ENCODE data around the gene EZH2. TPM values are rescaled to one million over a fixed set of nuclear protein-coding genes. Genes with fewer than 3 reads are reported as not detected.

EZH2 gene
- polyA plus RNA-seq, 1 of the 3 experiments (the other 2 are of a cell fraction): 30.6 TPM

DNA sequence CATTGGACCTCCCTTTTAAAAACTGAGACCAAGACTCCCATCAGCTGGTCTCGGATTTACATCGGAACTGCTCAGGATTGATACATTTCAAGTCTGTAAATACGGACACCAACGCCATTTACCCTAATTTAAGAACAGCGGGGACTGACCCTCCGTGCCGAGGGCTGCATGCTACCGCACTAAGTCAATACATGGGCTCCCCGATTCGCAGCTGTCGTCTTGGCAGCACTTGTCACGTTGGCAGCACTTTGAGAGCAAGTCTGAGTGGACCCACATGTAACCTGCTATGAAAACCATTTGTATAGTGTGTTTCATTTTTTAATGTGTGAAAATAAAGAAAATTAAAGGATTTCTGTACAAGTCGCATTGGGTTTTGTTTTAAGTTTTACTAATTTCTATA lies 83.4 kb downstream of the EZH2 start:
- no peaks in the 10 kb centered on the region for H3K9me3 ChIP-seq
- peaks cover 5% of the 10 kb centered on the region; the same call in 1 of the 2 replicates for H3K79me2 ChIP-seq (ENCODE audit: insufficient read depth)
- H3K27me3 ChIP-seq (ENCODE audit: insufficient read depth): no peaks in the 10 kb centered on the region
- POLR2A ChIA-PET: no interaction called here
- no peaks in the 10 kb centered on the region for H3K4me1 ChIP-seq (ENCODE audit: control insufficient read depth in 1 of 2, insufficient read depth in 2 of 2, low read depth in 1 of 2, low read length in 1 of 2)
- no peak overlapping the region for H3K27ac ChIP-seq (ENCODE audit: low read depth in 2 of 2, low read length in 1 of 2)
- H3K9me2 ChIP-seq: no peaks in the 10 kb centered on the region
- no peaks in the 10 kb centered on the region for H4K20me1 ChIP-seq (ENCODE audit: insufficient read depth)
- no peak for DNase-seq
- CTCF ChIA-PET: no interaction called here
- H3K36me3 ChIP-seq (replicated peaks in 1 of 2; ENCODE audit: control insufficient read depth in 1 of 2, insufficient read depth in 2 of 2, low read length in 1 of 2): peaks cover 59 to 66% of the 10 kb centered on the region in 2 experiments
- 97% methylated on average over 13 of the region's 13 CpGs for WGBS (ENCODE audit: low lambda C conversion rate)
- H3K4me2 ChIP-seq: no peak overlapping the region
- H3F3A ChIP-seq (replicated peaks; ENCODE audit: insufficient read depth): peaks cover 4% of the 10 kb centered on the region
- no peak overlapping the region for H3K4me3 ChIP-seq (ENCODE audit: low read depth in 2 of 2, low read length in 1 of 2)
- no peak overlapping the region for H3K9ac ChIP-seq
- no peak overlapping the region for H2AFZ ChIP-seq (ENCODE audit: low read depth)
- TF ChIP-seq CHD2 (IDR thresholded peaks at IDR 0.05; ENCODE audit: low read length, partially characterized antibody): no peak
- no peak for TF ChIP-seq NRF1 (IDR thresholded peaks at IDR 0.05; ENCODE audit: low read depth, low read length)
- TF ChIP-seq MEF2A (IDR thresholded peaks at IDR 0.05; ENCODE audit: borderline replicate concordance, low read depth): no peak
- TF ChIP-seq, protein P1, sequence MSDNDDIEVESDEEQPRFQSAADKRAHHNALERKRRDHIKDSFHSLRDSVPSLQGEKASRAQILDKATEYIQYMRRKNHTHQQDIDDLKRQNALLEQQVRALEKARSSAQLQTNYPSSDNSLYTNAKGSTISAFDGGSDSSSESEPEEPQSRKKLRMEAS (IDR thresholded peaks at IDR 0.05; ENCODE audit: low read depth): no peak
- TF ChIP-seq, protein P2, sequence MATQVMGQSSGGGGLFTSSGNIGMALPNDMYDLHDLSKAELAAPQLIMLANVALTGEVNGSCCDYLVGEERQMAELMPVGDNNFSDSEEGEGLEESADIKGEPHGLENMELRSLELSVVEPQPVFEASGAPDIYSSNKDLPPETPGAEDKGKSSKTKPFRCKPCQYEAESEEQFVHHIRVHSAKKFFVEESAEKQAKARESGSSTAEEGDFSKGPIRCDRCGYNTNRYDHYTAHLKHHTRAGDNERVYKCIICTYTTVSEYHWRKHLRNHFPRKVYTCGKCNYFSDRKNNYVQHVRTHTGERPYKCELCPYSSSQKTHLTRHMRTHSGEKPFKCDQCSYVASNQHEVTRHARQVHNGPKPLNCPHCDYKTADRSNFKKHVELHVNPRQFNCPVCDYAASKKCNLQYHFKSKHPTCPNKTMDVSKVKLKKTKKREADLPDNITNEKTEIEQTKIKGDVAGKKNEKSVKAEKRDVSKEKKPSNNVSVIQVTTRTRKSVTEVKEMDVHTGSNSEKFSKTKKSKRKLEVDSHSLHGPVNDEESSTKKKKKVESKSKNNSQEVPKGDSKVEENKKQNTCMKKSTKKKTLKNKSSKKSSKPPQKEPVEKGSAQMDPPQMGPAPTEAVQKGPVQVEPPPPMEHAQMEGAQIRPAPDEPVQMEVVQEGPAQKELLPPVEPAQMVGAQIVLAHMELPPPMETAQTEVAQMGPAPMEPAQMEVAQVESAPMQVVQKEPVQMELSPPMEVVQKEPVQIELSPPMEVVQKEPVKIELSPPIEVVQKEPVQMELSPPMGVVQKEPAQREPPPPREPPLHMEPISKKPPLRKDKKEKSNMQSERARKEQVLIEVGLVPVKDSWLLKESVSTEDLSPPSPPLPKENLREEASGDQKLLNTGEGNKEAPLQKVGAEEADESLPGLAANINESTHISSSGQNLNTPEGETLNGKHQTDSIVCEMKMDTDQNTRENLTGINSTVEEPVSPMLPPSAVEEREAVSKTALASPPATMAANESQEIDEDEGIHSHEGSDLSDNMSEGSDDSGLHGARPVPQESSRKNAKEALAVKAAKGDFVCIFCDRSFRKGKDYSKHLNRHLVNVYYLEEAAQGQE (IDR thresholded peaks at IDR 0.05; ENCODE audit: low read depth, low read length): no peak
- TF ChIP-seq TCF12 (IDR thresholded peaks at IDR 0.05): no peak
- no peak for TF ChIP-seq EP300 (IDR thresholded peaks at IDR 0.05; ENCODE audit: borderline replicate concordance in 1 of 2, low read depth in 1 of 2, low read length in 1 of 2)
- no peak for TF ChIP-seq ELF1 (IDR thresholded peaks at IDR 0.05)
- TF ChIP-seq RFX5 (IDR thresholded peaks at IDR 0.05; ENCODE audit: low read length): no peak
- TF ChIP-seq GABPA (IDR thresholded peaks at IDR 0.05; ENCODE audit: low read depth): no peak
- TF ChIP-seq FOXJ3 (CRISPR knock-in tag; IDR thresholded peaks at IDR 0.05): no peak
- no peak for TF ChIP-seq SIN3A (IDR thresholded peaks at IDR 0.05; ENCODE audit: borderline replicate concordance, low read depth, low read length)
- no peak for TF ChIP-seq GATA2 (CRISPR knock-in tag; IDR thresholded peaks at IDR 0.05)

DNA sequence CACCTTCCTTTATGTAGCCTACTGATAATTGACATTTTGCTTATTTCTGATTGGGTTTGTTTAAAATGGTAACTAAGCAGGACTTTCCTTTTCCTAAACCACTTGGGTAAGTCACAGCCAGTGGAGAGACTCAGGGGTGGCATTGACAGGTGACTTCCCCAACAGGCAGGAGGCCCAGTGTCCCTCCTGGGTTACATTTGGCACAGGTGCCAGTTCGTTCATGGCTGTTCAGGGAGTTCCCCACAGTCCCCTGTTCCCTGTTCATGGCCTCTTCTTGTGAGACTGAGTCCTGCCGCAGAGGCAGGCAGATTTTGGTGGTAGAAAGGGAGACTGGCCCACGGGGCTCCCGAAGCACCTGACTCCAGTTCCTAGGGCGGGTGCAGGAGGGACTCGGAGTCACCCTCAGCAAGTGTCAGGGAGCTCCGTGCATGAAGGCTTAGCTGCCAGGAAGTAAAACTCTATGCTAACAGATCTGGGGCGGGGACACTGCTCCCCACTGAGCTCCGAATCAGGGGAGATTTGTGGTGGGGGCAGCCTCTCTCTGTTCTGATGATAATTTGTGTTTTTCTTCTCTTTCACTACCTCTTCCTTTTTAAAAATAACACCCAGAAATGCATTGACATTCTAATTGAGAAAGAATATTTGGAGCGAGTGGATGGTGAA lies 84.1 kb downstream of the EZH2 start:
- WGBS (ENCODE audit: low lambda C conversion rate): 96% methylated on average over 10 of the region's 10 CpGs
- H3K36me3 ChIP-seq (replicated peaks in 1 of 2; ENCODE audit: control insufficient read depth in 1 of 2, insufficient read depth in 2 of 2, low read length in 1 of 2): peaks cover 62 to 65% of the 10 kb centered on the region in 2 experiments
- no peak for TF ChIP-seq TAF1 (IDR thresholded peaks at IDR 0.05; ENCODE audit: borderline replicate concordance, low read depth, low read length)
- TF ChIP-seq, protein P2 (IDR thresholded peaks at IDR 0.05; ENCODE audit: low read depth, low read length): no peak
- no peak for TF ChIP-seq FOXJ3 (CRISPR knock-in tag; IDR thresholded peaks at IDR 0.05)
- TF ChIP-seq, protein P3, sequence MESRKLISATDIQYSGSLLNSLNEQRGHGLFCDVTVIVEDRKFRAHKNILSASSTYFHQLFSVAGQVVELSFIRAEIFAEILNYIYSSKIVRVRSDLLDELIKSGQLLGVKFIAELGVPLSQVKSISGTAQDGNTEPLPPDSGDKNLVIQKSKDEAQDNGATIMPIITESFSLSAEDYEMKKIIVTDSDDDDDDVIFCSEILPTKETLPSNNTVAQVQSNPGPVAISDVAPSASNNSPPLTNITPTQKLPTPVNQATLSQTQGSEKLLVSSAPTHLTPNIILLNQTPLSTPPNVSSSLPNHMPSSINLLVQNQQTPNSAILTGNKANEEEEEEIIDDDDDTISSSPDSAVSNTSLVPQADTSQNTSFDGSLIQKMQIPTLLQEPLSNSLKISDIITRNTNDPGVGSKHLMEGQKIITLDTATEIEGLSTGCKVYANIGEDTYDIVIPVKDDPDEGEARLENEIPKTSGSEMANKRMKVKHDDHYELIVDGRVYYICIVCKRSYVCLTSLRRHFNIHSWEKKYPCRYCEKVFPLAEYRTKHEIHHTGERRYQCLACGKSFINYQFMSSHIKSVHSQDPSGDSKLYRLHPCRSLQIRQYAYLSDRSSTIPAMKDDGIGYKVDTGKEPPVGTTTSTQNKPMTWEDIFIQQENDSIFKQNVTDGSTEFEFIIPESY (IDR thresholded peaks at IDR 0.05; ENCODE audit: borderline replicate concordance, low read depth): no peak
- TF ChIP-seq EZH2phosphoT487 (IDR thresholded peaks at IDR 0.05; ENCODE audit: borderline replicate concordance, low read depth): no peak
- no peak for TF ChIP-seq MEF2A (IDR thresholded peaks at IDR 0.05; ENCODE audit: borderline replicate concordance, low read depth)

More for the DNA sequence above, 84.1 kb downstream of the EZH2 start:
- no peak overlapping the region for H3K27ac ChIP-seq (ENCODE audit: low read depth in 2 of 2, low read length in 1 of 2)
- H3K27me3 ChIP-seq (ENCODE audit: insufficient read depth): no peaks in the 10 kb centered on the region
- DNase-seq: no peak
- H2AFZ ChIP-seq (ENCODE audit: low read depth): no peak overlapping the region
- H3K9me3 ChIP-seq: no peaks in the 10 kb centered on the region
- H3F3A ChIP-seq (replicated peaks; ENCODE audit: insufficient read depth): peaks cover 4% of the 10 kb centered on the region
- no peaks in the 10 kb centered on the region for H4K20me1 ChIP-seq (ENCODE audit: insufficient read depth)
- CTCF ChIA-PET: no interaction called here
- H3K79me2 ChIP-seq (ENCODE audit: insufficient read depth): peaks cover 5% of the 10 kb centered on the region; the same call in 1 of the 2 replicates
- no peaks in the 10 kb centered on the region for H3K9me2 ChIP-seq
- no peak overlapping the region for H3K4me2 ChIP-seq
- H3K9ac ChIP-seq: no peak overlapping the region
- H3K4me3 ChIP-seq (ENCODE audit: low read depth in 2 of 2, low read length in 1 of 2): no peak overlapping the region
- POLR2A ChIA-PET: no interaction called here
- H3K4me1 ChIP-seq (ENCODE audit: control insufficient read depth in 1 of 2, insufficient read depth in 2 of 2, low read depth in 1 of 2, low read length in 1 of 2): no peaks in the 10 kb centered on the region

Measured in SK-N-SH (cell line).